Transverse colon (tissue), 3 donors: Measurements from ENCODE around the gene UBTF.

ENCODE experiments used
- POLR2A ChIP-seq: fragments of 450-650 bp; IDR thresholded peaks from one replicate; pipeline ENCODE4 v1.6.1; 2016; ENCODE audit warnings: antibody characterized with exemption, mild to moderate bottlenecking, moderate library complexity
- TF ChIP-seq, protein P1 (sequence below), 5 experiments: fragments of 200-600 bp in 3 of 5; fragments of 450-650 bp in 2 of 5; sonication (generic) in 3 of 5; IDR thresholded peaks; 1 replicate in 2 of 5; 2 replicates in 3 of 5; pipeline ENCODE4 v1.5.1; 2016 to 2017; ENCODE audit warnings: antibody characterized with exemption in 5 of 5, inconsistent platforms in 3 of 5, mild to moderate bottlenecking in 2 of 5, moderate library complexity in 1 of 5

DNA sequence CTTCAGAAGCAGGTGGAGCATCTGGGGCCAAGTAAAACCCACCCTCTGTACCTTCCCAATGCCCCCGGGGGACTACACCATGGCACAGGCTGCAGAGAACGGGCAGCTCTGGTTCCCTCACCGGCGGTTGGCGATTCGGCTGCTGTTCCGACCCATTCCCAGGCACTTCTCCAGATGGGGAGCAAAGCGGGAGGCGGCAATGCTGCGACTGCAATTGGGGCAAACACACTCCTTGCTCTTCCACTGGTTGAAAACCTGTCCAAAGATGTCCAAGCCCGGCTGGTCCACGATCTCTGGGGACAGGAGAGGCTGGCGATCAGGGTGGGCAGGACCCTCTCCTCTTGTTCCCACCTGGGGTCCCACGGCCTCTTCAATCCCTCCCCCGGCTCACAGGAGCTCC is 22.4 kb downstream of the UBTF start:
- TF ChIP-seq, protein P1, sequence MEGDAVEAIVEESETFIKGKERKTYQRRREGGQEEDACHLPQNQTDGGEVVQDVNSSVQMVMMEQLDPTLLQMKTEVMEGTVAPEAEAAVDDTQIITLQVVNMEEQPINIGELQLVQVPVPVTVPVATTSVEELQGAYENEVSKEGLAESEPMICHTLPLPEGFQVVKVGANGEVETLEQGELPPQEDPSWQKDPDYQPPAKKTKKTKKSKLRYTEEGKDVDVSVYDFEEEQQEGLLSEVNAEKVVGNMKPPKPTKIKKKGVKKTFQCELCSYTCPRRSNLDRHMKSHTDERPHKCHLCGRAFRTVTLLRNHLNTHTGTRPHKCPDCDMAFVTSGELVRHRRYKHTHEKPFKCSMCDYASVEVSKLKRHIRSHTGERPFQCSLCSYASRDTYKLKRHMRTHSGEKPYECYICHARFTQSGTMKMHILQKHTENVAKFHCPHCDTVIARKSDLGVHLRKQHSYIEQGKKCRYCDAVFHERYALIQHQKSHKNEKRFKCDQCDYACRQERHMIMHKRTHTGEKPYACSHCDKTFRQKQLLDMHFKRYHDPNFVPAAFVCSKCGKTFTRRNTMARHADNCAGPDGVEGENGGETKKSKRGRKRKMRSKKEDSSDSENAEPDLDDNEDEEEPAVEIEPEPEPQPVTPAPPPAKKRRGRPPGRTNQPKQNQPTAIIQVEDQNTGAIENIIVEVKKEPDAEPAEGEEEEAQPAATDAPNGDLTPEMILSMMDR (IDR thresholded peaks at IDR 0.05) = no peak
- TF ChIP-seq POLR2A = no peak
